HEK293 (cell line): ENCODE measurements around the gene ARID3B.

Source experiments
- HOXA7 ChIP-seq: sonication (generic); formaldehyde crosslinking; IDR thresholded peaks from 2 replicates; pipeline ENCODE4 v1.8.1; 2022; ENCODE audit warnings: missing genetic modification reagents, borderline replicate concordance
- KLF1 ChIP-seq: fragments of 450-650 bp; formaldehyde crosslinking; IDR thresholded peaks from 2 replicates; pipeline ENCODE4 v1.5.1; 2016; ENCODE audit warnings: missing biosample characterization, missing genetic modification characterization
- KLF10 ChIP-seq: fragments of 450-650 bp; IDR thresholded peaks from 2 replicates; pipeline ENCODE4 v1.5.1; 2018; ENCODE audit warnings: missing biosample characterization, mild to moderate bottlenecking, missing genetic modification characterization
- KLF8 ChIP-seq: fragments of 450-650 bp; formaldehyde crosslinking; IDR thresholded peaks from 2 replicates; pipeline ENCODE4 v1.5.1; 2016; ENCODE audit warnings: missing biosample characterization, missing genetic modification characterization
- SCRT1 ChIP-seq: fragments of 450-650 bp; formaldehyde crosslinking; IDR thresholded peaks from 2 replicates; pipeline ENCODE4 v1.5.1; 2016; ENCODE audit warnings: missing biosample characterization, missing genetic modification characterization, borderline replicate concordance
- SP7 ChIP-seq: fragments of 450-650 bp; formaldehyde crosslinking; IDR thresholded peaks from 2 replicates; pipeline ENCODE4 v1.5.1; 2016; ENCODE audit warnings: missing biosample characterization, missing genetic modification characterization
- TRIM28 ChIP-seq: IDR thresholded peaks from 2 replicates; pipeline ENCODE4 v1.6.1; 2011; ENCODE audit warnings: low read length, control low read depth, borderline replicate concordance
- WT1 ChIP-seq: fragments of 450-650 bp; formaldehyde crosslinking; IDR thresholded peaks from 2 replicates; pipeline ENCODE4 v1.5.1; 2016; ENCODE audit warnings: missing biosample characterization, missing genetic modification characterization
- ZFP3 ChIP-seq: fragments of 450-650 bp; formaldehyde crosslinking; IDR thresholded peaks from 2 replicates; pipeline ENCODE4 v1.5.1; 2016; ENCODE audit warnings: low read depth, missing biosample characterization, missing genetic modification characterization
- ZFP69B ChIP-seq: fragments of 450-650 bp; formaldehyde crosslinking; IDR thresholded peaks from 2 replicates; pipeline ENCODE4 v1.5.1; 2016; ENCODE audit warnings: missing biosample characterization, missing genetic modification characterization
- ZNF114 ChIP-seq: fragments of 450-650 bp; formaldehyde crosslinking; IDR thresholded peaks from 2 replicates; pipeline ENCODE4 v1.5.0; 2017; ENCODE audit warnings: missing biosample characterization, missing genetic modification characterization
- ZNF133 ChIP-seq: fragments of 450-650 bp; formaldehyde crosslinking; IDR thresholded peaks from 2 replicates; pipeline ENCODE4 v1.5.1; 2016; ENCODE audit warnings: missing biosample characterization, missing genetic modification characterization
- ZNF19 ChIP-seq: fragments of 450-650 bp; formaldehyde crosslinking; IDR thresholded peaks from 2 replicates; pipeline ENCODE4; 2016; ENCODE audit warnings: missing biosample characterization, missing genetic modification characterization, low read depth
- ZNF239 ChIP-seq: fragments of 450-650 bp; formaldehyde crosslinking; IDR thresholded peaks from 2 replicates; pipeline ENCODE4 v1.5.1; 2016; ENCODE audit warnings: missing biosample characterization, missing genetic modification characterization
- ZNF274 ChIP-seq, 2 experiments: fragments of 200-500 bp in 1 of 2; fragments of 450-650 bp in 1 of 2; sonication (Bioruptor generic) in 1 of 2; formaldehyde crosslinking in 1 of 2; IDR thresholded peaks; 2 replicates each; pipeline versions ENCODE4 v1.5.1 to v1.6.1; 2014 to 2016; ENCODE audit warnings: borderline replicate concordance in 1 of 2, inconsistent platforms in 1 of 2, low read length in 1 of 2, missing biosample characterization in 1 of 2, missing genetic modification characterization in 1 of 2
- ZNF292 ChIP-seq: fragments of 450-650 bp; formaldehyde crosslinking; IDR thresholded peaks from 2 replicates; pipeline ENCODE4 v1.5.1; 2016; ENCODE audit warnings: low read depth, missing biosample characterization, missing genetic modification characterization, borderline replicate concordance
- ZNF311 ChIP-seq: fragments of 450-650 bp; formaldehyde crosslinking; IDR thresholded peaks from 2 replicates; pipeline ENCODE4 v1.5.1; 2017; ENCODE audit warnings: missing biosample characterization, missing genetic modification characterization, borderline replicate concordance
- ZNF354C ChIP-seq: fragments of 450-650 bp; formaldehyde crosslinking; IDR thresholded peaks from 2 replicates; pipeline ENCODE4 v1.5.1; 2016; ENCODE audit warnings: missing biosample characterization, missing genetic modification characterization, low read depth, borderline replicate concordance
- ZNF394 ChIP-seq: fragments of 450-650 bp; formaldehyde crosslinking; IDR thresholded peaks from 2 replicates; pipeline ENCODE4 v1.5.1; 2016; ENCODE audit warnings: missing biosample characterization, missing genetic modification characterization, mild to moderate bottlenecking, moderate library complexity, borderline replicate concordance
- ZNF473 ChIP-seq: fragments of 450-650 bp; formaldehyde crosslinking; IDR thresholded peaks from 2 replicates; pipeline ENCODE4 v1.5.1; 2017; ENCODE audit warnings: missing biosample characterization, missing genetic modification characterization
- ZNF501 ChIP-seq: fragments of 450-650 bp; formaldehyde crosslinking; IDR thresholded peaks from 2 replicates; pipeline ENCODE4 v1.5.1; 2016; ENCODE audit warnings: missing biosample characterization, missing genetic modification characterization
- ZNF529 ChIP-seq: fragments of 450-650 bp; formaldehyde crosslinking; IDR thresholded peaks from 2 replicates; pipeline ENCODE4 v1.5.1; 2017; ENCODE audit warnings: missing genetic modification characterization, missing biosample characterization; ENCODE audit not compliant: insufficient replicate concordance
- ZNF544 ChIP-seq: fragments of 450-650 bp; formaldehyde crosslinking; IDR thresholded peaks from 2 replicates; pipeline ENCODE4 v1.5.0; 2017; ENCODE audit warnings: missing biosample characterization, missing genetic modification characterization
- ZNF610 ChIP-seq: fragments of 450-650 bp; formaldehyde crosslinking; IDR thresholded peaks from 2 replicates; pipeline ENCODE4 v1.5.1; 2016; ENCODE audit warnings: missing biosample characterization, missing genetic modification characterization, borderline replicate concordance
- ZNF658 ChIP-seq: fragments of 450-650 bp; formaldehyde crosslinking; IDR thresholded peaks from 2 replicates; pipeline ENCODE4; 2016; ENCODE audit warnings: missing biosample characterization, missing genetic modification characterization
- ZNF677 ChIP-seq: fragments of 450-650 bp; IDR thresholded peaks from 2 replicates; pipeline ENCODE4 v1.5.0; 2018; ENCODE audit warnings: missing biosample characterization, mild to moderate bottlenecking, missing genetic modification characterization, moderate library complexity
- ZNF704 ChIP-seq: fragments of 450-650 bp; formaldehyde crosslinking; IDR thresholded peaks from 2 replicates; pipeline ENCODE4 v1.5.1; 2016; ENCODE audit warnings: missing biosample characterization, missing genetic modification characterization
- ZNF707 ChIP-seq: fragments of 450-650 bp; formaldehyde crosslinking; IDR thresholded peaks from 2 replicates; pipeline ENCODE4 v1.5.1; 2016; ENCODE audit warnings: missing biosample characterization, missing genetic modification characterization
- ZNF777 ChIP-seq: fragments of 450-650 bp; formaldehyde crosslinking; IDR thresholded peaks from 2 replicates; pipeline ENCODE4 v1.5.1; 2017; ENCODE audit warnings: missing biosample characterization, missing genetic modification characterization, borderline replicate concordance
- ZSCAN23 ChIP-seq: fragments of 450-650 bp; formaldehyde crosslinking; IDR thresholded peaks from 2 replicates; pipeline ENCODE4 v1.5.1; 2016; ENCODE audit warnings: missing biosample characterization, missing genetic modification characterization
- TF ChIP-seq, protein P1 (sequence below): fragments of 450-650 bp; formaldehyde crosslinking; IDR thresholded peaks from 2 replicates; pipeline ENCODE4 v1.5.1; 2017; ENCODE audit warnings: missing biosample characterization, missing genetic modification characterization
- TF ChIP-seq, protein P2 (sequence below): fragments of 450-650 bp; formaldehyde crosslinking; IDR thresholded peaks from 2 replicates; pipeline ENCODE4 v1.5.1; 2016; ENCODE audit warnings: missing biosample characterization, missing genetic modification characterization, low read depth
- TF ChIP-seq, protein P3 (sequence below): fragments of 450-650 bp; formaldehyde crosslinking; IDR thresholded peaks from 2 replicates; pipeline ENCODE4 v1.5.1; 2017; ENCODE audit warnings: missing biosample characterization, missing genetic modification characterization

ARID3B gene

GRCh38 chr15:74540761-74541493, at the start of gene ARID3B (continued):
- TF ChIP-seq ZSCAN23 (tag by site-specific recombination) (peak; percentile 82), ZNF501 (tag by site-specific recombination) (no peak; the same call in 1 of the 2 replicates), KLF10 (tag by site-specific recombination) (peak; percentile 64), ZNF658 (no peak), ZNF610 (tag by site-specific recombination) (peak; percentile 73; the same call in 1 of the 2 replicates), ZNF529 (tag by site-specific recombination) (no peak), ZNF292 (tag by site-specific recombination) (no peak), KLF1 (tag by site-specific recombination) (peak; percentile 31; the same call in 1 of the 2 replicates), WT1 (tag by site-specific recombination) (peak; percentile 62), SCRT1 (no peak), ZNF311 (tag by site-specific recombination) (no peak), ZNF677 (tag by site-specific recombination) (no peak), SP7 (tag by site-specific recombination) (no peak), ZNF544 (no peak), TRIM28 (no peak), ZNF704 (0 out of 2 replicates have a peak, but pooled peaks have one; percentile 12), ZNF777 (tag by site-specific recombination) (no peak), ZNF239 (tag by site-specific recombination) (no peak; the same call in 1 of the 2 replicates), ZNF394 (tag by site-specific recombination) (no peak), ZNF19 (tag by site-specific recombination) (no peak), KLF8 (peak; percentile 81; the same call in 1 of the 2 replicates), HOXA7 (CRISPR knock-in tag) (no peak), ZNF473 (tag by site-specific recombination) (no peak), ZFP3 (tag by site-specific recombination) (no peak), ZNF707 (tag by site-specific recombination) (no peak), ZNF354C (tag by site-specific recombination) (no peak), ZNF114 (tag by site-specific recombination) (no peak), ZNF274 (IDR thresholded peaks at IDR 0.05; ENCODE audit: low read length) (no peak), ZNF274 (tag by site-specific recombination; IDR thresholded peaks at IDR 0.05; ENCODE audit: borderline replicate concordance) (no peak), ZFP69B (tag by site-specific recombination) (peak; percentile 39; the same call in 1 of the 2 replicates), ZNF133 (no peak)
- TF ChIP-seq, protein P1, sequence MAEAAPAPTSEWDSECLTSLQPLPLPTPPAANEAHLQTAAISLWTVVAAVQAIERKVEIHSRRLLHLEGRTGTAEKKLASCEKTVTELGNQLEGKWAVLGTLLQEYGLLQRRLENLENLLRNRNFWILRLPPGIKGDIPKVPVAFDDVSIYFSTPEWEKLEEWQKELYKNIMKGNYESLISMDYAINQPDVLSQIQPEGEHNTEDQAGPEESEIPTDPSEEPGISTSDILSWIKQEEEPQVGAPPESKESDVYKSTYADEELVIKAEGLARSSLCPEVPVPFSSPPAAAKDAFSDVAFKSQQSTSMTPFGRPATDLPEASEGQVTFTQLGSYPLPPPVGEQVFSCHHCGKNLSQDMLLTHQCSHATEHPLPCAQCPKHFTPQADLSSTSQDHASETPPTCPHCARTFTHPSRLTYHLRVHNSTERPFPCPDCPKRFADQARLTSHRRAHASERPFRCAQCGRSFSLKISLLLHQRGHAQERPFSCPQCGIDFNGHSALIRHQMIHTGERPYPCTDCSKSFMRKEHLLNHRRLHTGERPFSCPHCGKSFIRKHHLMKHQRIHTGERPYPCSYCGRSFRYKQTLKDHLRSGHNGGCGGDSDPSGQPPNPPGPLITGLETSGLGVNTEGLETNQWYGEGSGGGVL (tag by site-specific recombination) = no peak
- TF ChIP-seq, protein P2, sequence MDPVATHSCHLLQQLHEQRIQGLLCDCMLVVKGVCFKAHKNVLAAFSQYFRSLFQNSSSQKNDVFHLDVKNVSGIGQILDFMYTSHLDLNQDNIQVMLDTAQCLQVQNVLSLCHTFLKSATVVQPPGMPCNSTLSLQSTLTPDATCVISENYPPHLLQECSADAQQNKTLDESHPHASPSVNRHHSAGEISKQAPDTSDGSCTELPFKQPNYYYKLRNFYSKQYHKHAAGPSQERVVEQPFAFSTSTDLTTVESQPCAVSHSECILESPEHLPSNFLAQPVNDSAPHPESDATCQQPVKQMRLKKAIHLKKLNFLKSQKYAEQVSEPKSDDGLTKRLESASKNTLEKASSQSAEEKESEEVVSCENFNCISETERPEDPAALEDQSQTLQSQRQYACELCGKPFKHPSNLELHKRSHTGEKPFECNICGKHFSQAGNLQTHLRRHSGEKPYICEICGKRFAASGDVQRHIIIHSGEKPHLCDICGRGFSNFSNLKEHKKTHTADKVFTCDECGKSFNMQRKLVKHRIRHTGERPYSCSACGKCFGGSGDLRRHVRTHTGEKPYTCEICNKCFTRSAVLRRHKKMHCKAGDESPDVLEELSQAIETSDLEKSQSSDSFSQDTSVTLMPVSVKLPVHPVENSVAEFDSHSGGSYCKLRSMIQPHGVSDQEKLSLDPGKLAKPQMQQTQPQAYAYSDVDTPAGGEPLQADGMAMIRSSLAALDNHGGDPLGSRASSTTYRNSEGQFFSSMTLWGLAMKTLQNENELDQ (tag by site-specific recombination) = no peak
- TF ChIP-seq, protein P3, sequence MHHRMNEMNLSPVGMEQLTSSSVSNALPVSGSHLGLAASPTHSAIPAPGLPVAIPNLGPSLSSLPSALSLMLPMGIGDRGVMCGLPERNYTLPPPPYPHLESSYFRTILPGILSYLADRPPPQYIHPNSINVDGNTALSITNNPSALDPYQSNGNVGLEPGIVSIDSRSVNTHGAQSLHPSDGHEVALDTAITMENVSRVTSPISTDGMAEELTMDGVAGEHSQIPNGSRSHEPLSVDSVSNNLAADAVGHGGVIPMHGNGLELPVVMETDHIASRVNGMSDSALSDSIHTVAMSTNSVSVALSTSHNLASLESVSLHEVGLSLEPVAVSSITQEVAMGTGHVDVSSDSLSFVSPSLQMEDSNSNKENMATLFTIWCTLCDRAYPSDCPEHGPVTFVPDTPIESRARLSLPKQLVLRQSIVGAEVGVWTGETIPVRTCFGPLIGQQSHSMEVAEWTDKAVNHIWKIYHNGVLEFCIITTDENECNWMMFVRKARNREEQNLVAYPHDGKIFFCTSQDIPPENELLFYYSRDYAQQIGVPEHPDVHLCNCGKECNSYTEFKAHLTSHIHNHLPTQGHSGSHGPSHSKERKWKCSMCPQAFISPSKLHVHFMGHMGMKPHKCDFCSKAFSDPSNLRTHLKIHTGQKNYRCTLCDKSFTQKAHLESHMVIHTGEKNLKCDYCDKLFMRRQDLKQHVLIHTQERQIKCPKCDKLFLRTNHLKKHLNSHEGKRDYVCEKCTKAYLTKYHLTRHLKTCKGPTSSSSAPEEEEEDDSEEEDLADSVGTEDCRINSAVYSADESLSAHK (tag by site-specific recombination) = peak; percentile 77; the same call in 1 of the 2 replicates
